HG02981 (cell line): ENCODE results near the gene JDP2.

Experiments used
- ATAC-seq: cut with Tn5 transposase; IDR thresholded peaks from one replicate; pipeline ENCODE4 v1.9.1; 2021; ENCODE audit warnings: mild to moderate bottlenecking, moderate library complexity; ENCODE audit not compliant: unreplicated experiment

Gene JDP2

GRCh38 chr14:75435473-75435872, 7.7 kb downstream of the JDP2 start:
- ATAC-seq: no peak

- no peak for ATAC-seq
Measured at GRCh38 chr14:75437201-75438143, 9.7 kb downstream of the JDP2 start.

- no peak for ATAC-seq
Measured at GRCh38 chr14:75438486-75439080, 10.8 kb downstream of the JDP2 start.

- ATAC-seq: no peak
Measured at GRCh38 chr14:75439989-75440388, 12.2 kb downstream of the JDP2 start.

- no peak for ATAC-seq
Measured at GRCh38 chr14:75440733-75441477, 13.1 kb downstream of the JDP2 start.

GRCh38 chr14:75441728-75442127, 13.9 kb downstream of the JDP2 start:
- ATAC-seq: no peak

GRCh38 chr14:75442166-75442565, 14.3 kb downstream of the JDP2 start:
- ATAC-seq: no peak

GRCh38 chr14:75442642-75443041, 14.8 kb downstream of the JDP2 start:
- no peak for ATAC-seq

GRCh38 chr14:75443203-75443969, 15.6 kb downstream of the JDP2 start:
- ATAC-seq: no peak

GRCh38 chr14:75445236-75445635, 17.4 kb downstream of the JDP2 start:
- no peak for ATAC-seq

GRCh38 chr14:75445963-75446362, 18.1 kb downstream of the JDP2 start:
- no peak for ATAC-seq

- ATAC-seq: no peak
Measured at GRCh38 chr14:75446447-75446846, 18.6 kb downstream of the JDP2 start.

GRCh38 chr14:75448209-75448608, 20.4 kb downstream of the JDP2 start:
- no peak for ATAC-seq

- ATAC-seq: no peak
Measured at GRCh38 chr14:75449036-75449435, 21.2 kb downstream of the JDP2 start.

- no peak for ATAC-seq
Measured at GRCh38 chr14:75449696-75450095, 21.9 kb downstream of the JDP2 start.

GRCh38 chr14:75450381-75451276, 22.8 kb downstream of the JDP2 start:
- ATAC-seq: no peak

GRCh38 chr14:75452324-75452723, 24.5 kb downstream of the JDP2 start:
- ATAC-seq: no peak

- no peak for ATAC-seq
Measured at GRCh38 chr14:75452900-75453816, 25.3 kb downstream of the JDP2 start.
